HG02571 (cell line): Measurements from ENCODE around the gene SLC35G6.
"Not testable (repeated sequence)": the region's sequence is repeated elsewhere in the genome, so short reads cannot be mapped to it uniquely, and the experiment has no call there.

Source experiments
- ATAC-seq: cut with Tn5 transposase; IDR thresholded peaks from one replicate; pipeline ENCODE4 v1.9.1; 2021; ENCODE audit warnings: mild to moderate bottlenecking, moderate library complexity; ENCODE audit not compliant: unreplicated experiment

SLC35G6 gene

GRCh38 chr17:7459961-7460545 lies 21.2 kb upstream of the SLC35G6 start:
- no peak for ATAC-seq

GRCh38 chr17:7460850-7461660 lies 20.2 kb upstream of the SLC35G6 start:
- ATAC-seq, result no peak

- no peak for ATAC-seq
Measured at GRCh38 chr17:7462474-7463371, 18.5 kb upstream of the SLC35G6 start.

DNA sequence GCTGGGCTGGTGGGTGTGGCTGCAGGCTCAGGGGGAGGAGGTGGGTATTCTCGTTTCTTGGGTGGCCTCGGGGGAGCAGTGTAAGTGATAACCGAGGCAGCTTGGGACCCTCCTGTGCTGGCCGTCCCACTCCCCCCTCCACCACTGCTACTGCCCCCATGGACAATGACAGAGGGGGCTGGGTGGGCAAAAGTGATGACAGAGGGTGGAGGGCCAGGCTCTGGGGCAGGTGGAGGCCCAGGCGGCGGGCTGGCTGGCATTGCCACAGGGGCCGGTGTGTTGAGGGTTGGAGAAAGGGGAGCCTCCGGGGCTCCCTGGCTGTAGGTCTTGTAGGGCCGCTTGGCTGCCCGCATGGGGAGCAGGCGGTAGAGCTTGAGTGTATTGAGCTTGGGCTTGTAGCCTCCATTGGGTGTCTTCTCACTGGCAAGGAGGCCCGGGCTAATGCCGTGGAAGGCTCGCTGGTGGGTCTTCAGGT lies 17.8 kb upstream of the SLC35G6 start:
- no peak for ATAC-seq

- no peak for ATAC-seq
Measured at GRCh38 chr17:7464081-7464480, 17.2 kb upstream of the SLC35G6 start.

- ATAC-seq, result no peak
Measured at GRCh38 chr17:7465597-7466275, 15.5 kb upstream of the SLC35G6 start.

DNA sequence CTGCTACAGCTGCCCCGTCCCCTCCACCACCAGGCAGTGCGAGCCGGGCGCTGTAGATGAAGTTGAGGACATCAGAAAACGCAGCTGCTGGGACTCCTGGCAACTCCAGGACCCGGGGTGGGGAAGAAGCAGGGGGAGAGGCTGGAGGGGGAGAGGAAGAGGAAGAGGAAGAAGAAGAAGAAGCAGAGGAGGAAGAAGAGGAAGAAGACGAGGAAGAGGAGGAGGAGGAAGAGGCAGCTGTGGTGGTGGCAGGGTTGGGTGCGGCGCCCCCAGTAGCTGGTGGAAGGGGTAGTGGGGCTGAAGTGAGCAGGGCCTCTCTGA lies 15.0 kb upstream of the SLC35G6 start:
- no peak for ATAC-seq

DNA sequence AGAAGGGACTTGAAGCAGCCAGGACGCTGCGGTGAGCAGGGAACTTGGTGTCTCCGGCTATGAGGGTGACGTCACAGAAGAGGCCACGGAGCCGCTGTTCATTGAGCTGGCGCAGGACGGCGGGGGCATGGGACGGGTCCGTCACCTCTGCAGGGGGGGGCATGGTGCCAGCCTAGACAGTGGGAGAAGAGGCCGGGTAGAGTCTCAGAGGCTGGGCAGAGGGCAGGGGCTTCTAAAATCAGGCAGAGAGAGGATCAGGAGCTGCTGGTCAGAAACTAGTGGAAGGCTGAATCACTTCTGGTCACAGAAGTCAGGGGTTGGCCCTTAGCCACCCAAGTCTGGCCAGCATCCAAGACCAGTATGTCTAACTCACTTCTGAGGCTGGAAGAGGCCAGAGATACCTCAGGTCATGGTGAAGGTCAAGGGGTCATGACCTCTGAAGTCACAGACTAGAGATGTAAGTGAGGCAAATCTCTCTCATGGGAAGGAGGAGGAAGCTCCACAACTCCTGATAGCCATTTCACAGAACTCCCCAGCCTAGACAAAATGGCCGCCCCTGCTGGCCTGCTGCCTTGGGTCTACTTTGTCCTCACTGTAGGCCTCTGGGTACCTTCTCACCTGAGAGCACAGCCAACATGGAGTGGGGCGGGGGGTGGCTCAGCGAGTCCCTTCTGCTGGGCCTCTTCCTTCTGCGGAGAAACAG lies 14.5 kb upstream of the SLC35G6 start:
- ATAC-seq, result no peak

DNA sequence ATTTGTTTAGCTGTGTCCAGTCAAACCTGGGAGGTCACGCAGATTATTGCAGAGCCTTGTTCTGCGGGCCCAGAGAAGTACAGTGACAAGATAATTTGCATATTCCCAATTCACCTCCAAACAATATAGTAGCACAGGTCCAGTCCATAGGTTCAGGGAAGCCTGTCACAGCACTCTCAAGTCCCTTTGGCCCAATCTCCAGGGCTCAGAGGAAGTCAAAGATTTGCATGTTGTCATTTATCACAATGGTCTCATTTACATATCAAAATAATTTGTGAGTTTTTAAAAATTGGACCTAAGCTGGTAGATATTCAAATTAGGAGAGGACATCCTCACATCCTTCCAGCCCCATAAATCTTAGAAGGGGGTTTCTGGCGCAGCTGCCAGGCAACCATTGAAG lies 13.7 kb upstream of the SLC35G6 start:
- no peak for ATAC-seq

DNA sequence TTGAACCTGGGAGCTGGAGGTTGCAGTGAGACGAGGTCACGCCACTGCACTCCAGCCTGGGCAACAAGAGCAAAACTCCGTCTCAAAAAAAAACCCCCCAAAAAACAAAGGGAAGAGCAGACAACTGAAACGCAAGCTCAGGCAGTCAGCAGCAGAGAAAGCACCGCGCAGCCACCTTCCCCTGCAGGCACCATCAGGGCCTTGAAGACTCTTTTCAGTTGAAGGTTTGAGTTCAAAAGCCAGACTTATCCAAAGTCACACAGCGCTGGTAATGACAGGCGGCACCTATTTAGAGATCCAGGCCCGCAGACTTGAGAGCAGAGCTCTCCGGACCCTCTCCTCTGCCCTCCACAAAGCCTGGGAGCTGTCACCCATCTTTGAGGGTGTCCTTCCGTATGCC lies 13.0 kb upstream of the SLC35G6 start:
- no peak for ATAC-seq

DNA sequence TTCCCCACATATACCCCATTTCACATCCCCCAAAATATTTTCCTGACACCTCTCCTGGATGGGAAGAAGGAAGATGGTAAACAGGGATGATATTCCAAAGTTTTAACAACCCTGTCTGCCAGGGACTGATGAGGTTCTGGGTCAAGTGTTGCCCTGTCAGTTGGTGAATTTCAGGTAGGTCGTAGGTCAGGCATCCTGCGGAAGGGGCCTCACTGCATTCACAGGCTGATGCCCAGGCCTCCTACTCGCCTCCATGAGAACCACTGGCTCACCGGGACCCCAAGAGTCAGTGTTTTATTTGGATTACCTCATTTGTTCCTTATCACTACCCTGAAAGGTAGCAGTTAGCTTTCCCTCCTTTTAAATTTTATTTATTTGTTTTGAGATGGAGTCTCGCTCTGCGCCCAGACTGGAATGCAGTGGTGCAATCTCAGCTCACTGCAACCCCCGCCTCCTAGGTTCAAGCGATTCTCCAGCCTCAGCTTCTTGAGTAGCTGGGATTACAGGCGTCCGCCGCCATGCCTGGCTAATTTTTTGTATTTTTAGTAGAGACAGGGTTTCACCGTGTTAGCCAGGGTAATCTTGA lies 12.3 kb upstream of the SLC35G6 start:
- ATAC-seq, result no peak

GRCh38 chr17:7469843-7470242 lies 11.4 kb upstream of the SLC35G6 start:
- ATAC-seq, result not testable (repeated sequence)

DNA sequence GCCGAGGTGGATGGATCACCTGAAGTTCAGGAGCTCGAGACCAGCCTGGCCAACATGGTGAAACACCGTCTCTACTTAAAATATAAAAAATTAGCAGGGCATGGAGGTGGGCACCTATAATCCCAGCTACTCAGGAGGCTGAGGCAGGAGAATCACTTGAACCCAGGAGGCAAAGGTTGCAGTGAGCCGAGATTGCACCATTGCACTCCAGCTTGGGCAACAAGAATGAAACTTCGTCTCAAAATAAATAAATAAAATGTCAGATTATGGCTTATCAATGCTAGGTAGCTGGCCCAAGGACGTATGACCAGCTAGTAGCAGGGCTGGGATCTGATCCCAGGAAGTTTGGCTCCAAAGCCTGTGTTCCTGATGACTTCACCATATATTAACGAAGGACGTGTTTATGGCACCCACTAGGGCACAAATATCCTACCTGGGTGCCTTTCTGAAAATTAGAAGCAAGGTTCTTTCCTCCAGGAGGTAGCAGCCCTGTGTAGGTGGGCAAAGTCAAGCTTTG lies 10.7 kb upstream of the SLC35G6 start:
- not testable (repeated sequence) for ATAC-seq

- no peak for ATAC-seq
Measured at GRCh38 chr17:7471729-7472128, 9.5 kb upstream of the SLC35G6 start.

DNA sequence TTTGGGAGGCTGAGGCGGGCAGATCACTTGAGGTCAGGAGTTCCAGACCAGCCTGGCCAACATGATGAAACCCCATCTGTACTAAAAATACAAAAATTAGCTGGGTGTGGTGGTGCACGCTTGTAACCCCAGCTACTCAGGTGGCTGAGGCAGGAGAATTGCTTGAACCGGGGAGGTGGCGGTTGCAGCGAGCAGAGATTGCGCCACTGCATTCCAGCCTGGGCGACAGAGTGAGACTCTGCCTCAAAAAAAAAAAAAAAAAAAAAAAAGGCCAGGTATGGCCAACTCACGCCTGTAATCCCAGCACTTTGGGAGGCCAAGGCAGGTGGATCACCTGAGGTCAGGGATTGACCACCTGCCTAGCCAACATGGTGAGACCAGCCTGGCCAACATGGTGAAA lies 6.5 kb upstream of the SLC35G6 start:
- not testable (repeated sequence) for ATAC-seq

DNA sequence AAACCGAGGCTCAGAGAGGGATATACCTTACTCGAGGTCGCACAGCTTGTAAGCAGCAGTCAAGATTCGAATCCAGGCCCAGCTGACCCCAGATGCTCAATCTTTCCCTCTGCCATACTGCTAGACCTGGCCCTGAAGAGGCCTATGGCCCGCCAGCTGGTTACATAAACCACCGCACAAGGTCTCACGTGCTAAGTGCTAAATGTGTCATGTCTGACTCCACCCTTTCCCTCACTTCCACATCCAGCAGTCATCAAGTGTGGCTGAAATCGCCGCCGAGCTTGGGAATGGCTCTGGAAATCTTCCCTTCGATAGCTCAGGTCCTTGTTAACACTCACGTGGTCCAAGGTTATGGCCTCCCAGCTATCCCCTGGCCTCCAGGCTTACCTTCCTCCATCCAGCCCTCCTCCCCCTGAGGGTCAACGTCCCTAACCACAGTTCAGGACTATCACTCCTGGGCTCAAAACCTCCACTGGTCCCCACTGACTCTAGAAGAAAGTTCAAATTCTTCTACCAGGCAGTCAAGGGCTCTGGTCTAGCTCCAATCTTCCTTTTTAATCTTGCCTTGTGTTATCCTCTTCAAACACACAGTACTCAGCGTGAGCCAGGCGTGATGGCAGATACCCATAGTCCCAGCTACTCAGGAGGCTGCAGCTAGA lies 5.4 kb upstream of the SLC35G6 start:
- ATAC-seq, result no peak

DNA sequence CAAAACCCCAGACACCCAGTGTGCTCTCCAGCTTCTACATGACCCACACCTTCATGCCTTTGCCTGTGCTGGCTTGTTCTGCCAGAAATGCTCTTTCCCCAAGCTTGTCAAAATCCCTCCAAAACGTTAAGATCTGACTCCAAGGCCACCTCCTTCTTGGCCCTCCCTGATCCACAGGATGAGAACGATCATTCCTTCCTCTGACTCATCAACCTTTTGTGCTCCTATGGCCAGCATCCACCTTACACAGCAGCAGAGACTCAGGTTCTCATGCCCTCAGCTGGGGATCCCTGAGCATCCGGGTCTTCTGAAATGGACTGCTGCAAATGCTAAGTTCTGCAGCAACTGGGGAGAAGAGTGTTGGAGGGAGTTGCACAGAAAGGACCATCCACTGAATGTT lies 4.8 kb upstream of the SLC35G6 start:
- ATAC-seq, result no peak

DNA sequence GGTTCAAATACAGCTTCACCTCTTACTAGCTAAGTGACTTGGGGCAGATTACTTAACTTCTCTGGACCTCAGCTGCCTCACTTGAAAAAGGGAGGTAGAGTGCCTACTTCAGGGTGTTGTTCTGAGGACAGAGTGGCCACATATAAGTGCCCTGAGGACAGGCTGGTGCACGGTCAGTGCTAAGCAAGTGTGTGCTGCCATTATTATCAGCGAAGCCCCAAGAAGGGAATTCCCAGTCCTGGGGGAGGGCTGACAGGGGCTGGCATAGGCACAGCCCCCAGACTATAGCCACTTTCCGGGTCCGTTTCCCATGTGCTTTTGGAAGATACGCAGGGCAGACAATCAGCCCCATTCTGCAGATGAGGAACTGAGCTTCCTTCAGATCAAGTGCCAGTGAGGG lies 4.3 kb upstream of the SLC35G6 start:
- ATAC-seq, result no peak
